Pons (tissue), 1 donor: Measurements from ENCODE around the gene TAS1R2.

Experiments
- DNase-seq: peaks from one replicate; pipeline ENCODE4 v3.0.0-alpha.2; 2016; ENCODE audit warnings: low spot score

The TAS1R2 gene

GRCh38 chr1:18820791-18821641 lies 38.4 kb downstream of the TAS1R2 start:
- peak; percentile 34 for DNase-seq

GRCh38 chr1:18819986-18820790 lies 39.3 kb downstream of the TAS1R2 start:
- no peak for DNase-seq

- no peak for DNase-seq
Measured at GRCh38 chr1:18819203-18819602, 40.3 kb downstream of the TAS1R2 start.

- no peak for DNase-seq
Measured at GRCh38 chr1:18817795-18818435, 41.5 kb downstream of the TAS1R2 start.

- no peak for DNase-seq
Measured at GRCh38 chr1:18817316-18817715, 42.1 kb downstream of the TAS1R2 start.

GRCh38 chr1:18816808-18817207 lies 42.7 kb downstream of the TAS1R2 start:
- DNase-seq: no peak

GRCh38 chr1:18814874-18815531 lies 44.5 kb downstream of the TAS1R2 start:
- no peak for DNase-seq

- DNase-seq: no peak
Measured at GRCh38 chr1:18814425-18814824, 45.0 kb downstream of the TAS1R2 start.

GRCh38 chr1:18812453-18812939 lies 47.0 kb downstream of the TAS1R2 start:
- DNase-seq: no peak

GRCh38 chr1:18811733-18812452 lies 47.6 kb downstream of the TAS1R2 start:
- DNase-seq: no peak

GRCh38 chr1:18809953-18810899 lies 49.2 kb downstream of the TAS1R2 start:
- no peak for DNase-seq

GRCh38 chr1:18808550-18808949 lies 50.9 kb downstream of the TAS1R2 start:
- DNase-seq: no peak

- DNase-seq: no peak
Measured at GRCh38 chr1:18807334-18808063, 52.0 kb downstream of the TAS1R2 start.

GRCh38 chr1:18805925-18806849 lies 53.3 kb downstream of the TAS1R2 start:
- DNase-seq: no peak

GRCh38 chr1:18805150-18805879 lies 54.1 kb downstream of the TAS1R2 start:
- DNase-seq: no peak

GRCh38 chr1:18803851-18804250 lies 55.6 kb downstream of the TAS1R2 start:
- DNase-seq: no peak

GRCh38 chr1:18803151-18803791 lies 56.2 kb downstream of the TAS1R2 start:
- DNase-seq: no peak
